Fibroblast of lung (primary cell): ENCODE data around the gene NME7. TPM values are rescaled to one million over a fixed set of nuclear protein-coding genes. Genes with fewer than 3 reads are reported as not detected.

Experiments used
- DNase-seq, 2 donors: peaks; one replicate each; pipeline versions ENCODE4 v3.0.0 to v3.0.0-alpha.2; 2010; ENCODE audit warnings: low read depth in 2 of 2
- H2AFZ ChIP-seq: 2 replicates; pipeline ENCODE4 v1.5.1; 2012; ENCODE audit warnings: low read length, control low read depth, inconsistent platforms
- H3K27ac ChIP-seq: 2 replicates; pipeline ENCODE4 v1.5.1; 2011; ENCODE audit warnings: low read length, control low read depth; ENCODE audit not compliant: insufficient read depth
- H3K27me3 ChIP-seq: 2 replicates; pipeline ENCODE4 v1.5.1; 2011; ENCODE audit warnings: mild to moderate bottlenecking, low read length; ENCODE audit not compliant: control insufficient read depth, insufficient read depth
- H3K36me3 ChIP-seq: 2 replicates; pipeline ENCODE4 v1.5.1; 2011; ENCODE audit warnings: low read length; ENCODE audit not compliant: control insufficient read depth, insufficient read depth
- H3K4me1 ChIP-seq: 2 replicates; pipeline ENCODE4 v1.5.1; 2011; ENCODE audit warnings: low read length; ENCODE audit not compliant: control insufficient read depth, insufficient read depth; ENCODE audit errors: extremely low read depth
- H3K4me2 ChIP-seq: 2 replicates; pipeline ENCODE4 v1.5.1; 2011; ENCODE audit warnings: low read length, control low read depth; ENCODE audit not compliant: insufficient read depth; ENCODE audit errors: extremely low read depth
- H3K4me3 ChIP-seq, 4 experiments: fragments of 200-600 bp in 1 of 4; sonication (generic) in 1 of 4; replicated peaks in 1 of 4; 2 replicates each; pipeline ENCODE4 v1.5.1; 2011 to 2016; ENCODE audit warnings: low read length in 4 of 4, low read depth in 3 of 4, mild to moderate bottlenecking in 3 of 4, control low read depth in 2 of 4, inconsistent platforms in 1 of 4, mixed read lengths in 1 of 4; ENCODE audit not compliant: insufficient read depth in 1 of 4; ENCODE audit errors: control extremely low read depth in 1 of 4
- H3K79me2 ChIP-seq: 2 replicates; pipeline ENCODE4 v1.5.1; 2012; ENCODE audit warnings: mild to moderate bottlenecking, low read length, inconsistent platforms; ENCODE audit not compliant: control insufficient read depth, insufficient read depth
- H3K9ac ChIP-seq: 2 replicates; pipeline ENCODE4 v1.5.1; 2011; ENCODE audit warnings: mild to moderate bottlenecking, low read length, control low read depth; ENCODE audit not compliant: insufficient read depth
- H3K9me3 ChIP-seq: 2 replicates; pipeline ENCODE4 v1.5.1; 2012; ENCODE audit warnings: low read depth, low read length; ENCODE audit not compliant: control insufficient read depth, insufficient read depth
- H4K20me1 ChIP-seq: 2 replicates; pipeline ENCODE4 v1.5.1; 2011; ENCODE audit warnings: low read length; ENCODE audit not compliant: control insufficient read depth, insufficient read depth; ENCODE audit errors: extremely low read depth
- CTCF ChIP-seq, 2 donors: IDR thresholded peaks in 1 of 2; conservative IDR thresholded peaks in 1 of 2; 1 replicate in 1 of 2; 2 replicates in 1 of 2; pipeline ENCODE4 v1.5.1; 2011 to 2012; ENCODE audit warnings: low read length in 2 of 2, control low read depth in 1 of 2, inconsistent platforms in 1 of 2, low read depth in 1 of 2, mild to moderate bottlenecking in 1 of 2
- EZH2 ChIP-seq: IDR thresholded peaks from 2 replicates; pipeline ENCODE4 v1.5.1; 2012; ENCODE audit warnings: low read length, control low read depth, mild to moderate bottlenecking; ENCODE audit errors: missing control alignments
- polyA plus RNA-seq, 2 donors: library from polyadenylated mRNA; depleted of rRNA in 1 of 2; stranded (reverse) in 1 of 2; unstranded in 1 of 2; fragments of >200 nt; gene quantifications; 2 replicates each; pipeline ENCODE4 v1.2.1, GENCODE V29; 2011 to 2012; ENCODE audit warnings: missing spikeins in 1 of 2
- total RNA-seq: library from RNA; depleted of rRNA; stranded (reverse); fragments of >200 nt; gene quantifications from 2 replicates; pipeline ENCODE4 v1.2.1, GENCODE V29; 2014

NME7 gene
- total and polyA plus RNA-seq, 2 donors (not counting 1 experiment from before 2014, with no cell fraction given) = 21.0 to 30.8 TPM

GRCh38 chr1:169308313-169309039 is 59.1 kb downstream of the NME7 start:
- no peak for TF ChIP-seq EZH2
- no peak for TF ChIP-seq CTCF (conservative IDR thresholded peaks at IDR 0.05 in 1 of 2, IDR thresholded peaks at IDR 0.05 in 1 of 2; ENCODE audit: low read depth in 1 of 2, low read length in 2 of 2)
- H3K4me3 ChIP-seq = no peak overlapping the region
- H3K9ac ChIP-seq = no peak overlapping the region
- H3K4me1 ChIP-seq = peaks cover 6% of the 10 kb centered on the region
- H3K4me2 ChIP-seq = no peak overlapping the region
- H3K27me3 ChIP-seq = no peaks in the 10 kb centered on the region
- no peaks in the 10 kb centered on the region for H4K20me1 ChIP-seq
- no peak overlapping the region for H2AFZ ChIP-seq
- no peaks in the 10 kb centered on the region for H3K9me3 ChIP-seq
- no peaks in the 10 kb centered on the region for H3K79me2 ChIP-seq
- no peak for DNase-seq
- H3K27ac ChIP-seq = no peak overlapping the region
- no peaks in the 10 kb centered on the region for H3K36me3 ChIP-seq

GRCh38 chr1:169307176-169307575 is 60.4 kb downstream of the NME7 start:
- Histone ChIP-seq H3K4me2 (no peak overlapping the region), H2AFZ (no peak overlapping the region), H3K4me3 (no peak overlapping the region), H3K36me3 (no peaks in the 10 kb centered on the region), H4K20me1 (no peaks in the 10 kb centered on the region), H3K27ac (no peak overlapping the region), H3K4me1 (peaks cover 6% of the 10 kb centered on the region), H3K9me3 (no peaks in the 10 kb centered on the region), H3K79me2 (no peaks in the 10 kb centered on the region), H3K9ac (no peak overlapping the region), H3K27me3 (no peaks in the 10 kb centered on the region)
- no peak for DNase-seq
- TF ChIP-seq EZH2 (no peak), CTCF (conservative IDR thresholded peaks at IDR 0.05 in 1 of 2, IDR thresholded peaks at IDR 0.05 in 1 of 2; ENCODE audit: low read depth in 1 of 2, low read length in 2 of 2) (no peak)

- no peak for DNase-seq
- no peaks in the 10 kb centered on the region for H3K27me3 ChIP-seq
Measured at GRCh38 chr1:169305948-169306347, 61.6 kb downstream of the NME7 start.

More at GRCh38 chr1:169305948-169306347, 61.6 kb downstream of the NME7 start:
- H3K27ac ChIP-seq = no peak overlapping the region
- TF ChIP-seq CTCF (conservative IDR thresholded peaks at IDR 0.05 in 1 of 2, IDR thresholded peaks at IDR 0.05 in 1 of 2; ENCODE audit: low read depth in 1 of 2, low read length in 2 of 2) (no peak), EZH2 (no peak)
- no peak overlapping the region for H3K9ac ChIP-seq
- no peak overlapping the region for H2AFZ ChIP-seq
- H3K4me1 ChIP-seq = no peaks in the 10 kb centered on the region
- H3K4me2 ChIP-seq = no peak overlapping the region
- no peaks in the 10 kb centered on the region for H3K36me3 ChIP-seq
- H3K9me3 ChIP-seq = no peaks in the 10 kb centered on the region
- H4K20me1 ChIP-seq = no peaks in the 10 kb centered on the region
- no peak overlapping the region for H3K4me3 ChIP-seq
- no peaks in the 10 kb centered on the region for H3K79me2 ChIP-seq
